Ovary (tissue), 9 donors: ENCODE data around the gene IL22. TPM values are rescaled to one million over a fixed set of nuclear protein-coding genes. Genes with fewer than 3 reads are reported as not detected.

ENCODE experiments used
- DNase-seq, 5 donors: peaks; one replicate each; pipeline ENCODE4 v3.0.0-alpha.2; 2019 to 2020
- H3K27ac ChIP-seq, 2 donors: fragments of 200-600 bp; one replicate each; pipeline versions ENCODE4 v1.5.1 to v1.8.0; 2019 to 2022
- H3K27me3 ChIP-seq: fragments of 200-600 bp; one replicate; pipeline ENCODE4 v1.8.0; 2022
- H3K36me3 ChIP-seq: fragments of 200-600 bp; sonication (generic); one replicate; pipeline ENCODE4 v1.5.1; 2019
- H3K4me1 ChIP-seq: one replicate; pipeline ENCODE4 v1.8.1; 2013; ENCODE audit warnings: mild to moderate bottlenecking, moderate library complexity; ENCODE audit not compliant: insufficient read depth
- H3K4me3 ChIP-seq: fragments of 200-600 bp; sonication (generic); one replicate; pipeline ENCODE4 v1.5.1; 2017
- H3K9me3 ChIP-seq, 2 donors: fragments of 200-600 bp in 1 of 2; sonication (generic) in 1 of 2; one replicate each; pipeline versions ENCODE4 v1.5.1 to v1.8.1; 2013 to 2019; ENCODE audit warnings: mild to moderate bottlenecking in 1 of 2, moderate library complexity in 1 of 2
- CTCF ChIP-seq, 3 donors: fragments of 450-650 bp in 2 of 3; fragments of 200-600 bp in 1 of 3; IDR thresholded peaks; one replicate each; pipeline versions ENCODE4 v1.5.1 to v1.8.0; 2016 to 2022; ENCODE audit warnings: antibody characterized with exemption in 3 of 3, mild to moderate bottlenecking in 1 of 3
- EP300 ChIP-seq: sonication (generic); formaldehyde crosslinking; IDR thresholded peaks from one replicate; pipeline ENCODE4 v1.6.1; 2017; ENCODE audit warnings: antibody characterized with exemption
- POLR2A ChIP-seq: fragments of 450-650 bp; IDR thresholded peaks from one replicate; pipeline ENCODE4 v1.6.1; 2017; ENCODE audit warnings: antibody characterized with exemption, mild to moderate bottlenecking, moderate library complexity
- WGBS, 3 donors: extraction: QIAGEN DNeasy Blood & Tissue Kit in 1 of 3; methylation state at CpG; one replicate each; pipeline versions ENCODE4 v1.1.5 to v1.1.7; 2013 to 2017; 5-methylcytosine and 5-hydroxymethylcytosine counted together
- intact Hi-C, 4 donors: fragments of 100-400 bp; cut with DNase I; formaldehyde crosslinking; loops; one replicate each; pipeline versions ENCODE4 v1.11.0 to v1.15.1; 2022 to 2023
- polyA plus RNA-seq, 2 donors: library from polyadenylated mRNA; stranded (reverse); fragments of 200-250 nt in 1 of 2; fragments of 350-450 nt in 1 of 2; fragmentation: Illumina TruSeq in 1 of 2; extraction: RNeasy Lipid Tissue Mini Kit (QIAGEN cat#74804) in 1 of 2; gene quantifications; one replicate each; pipeline ENCODE4 v1.2.3, GENCODE V29; 2013 to 2014
- total RNA-seq, 7 donors: library from RNA; depleted of rRNA in 2 of 7; stranded (reverse); fragments of >200 nt in 2 of 7; fragmentation: NEBNext Ultra II Directional in 3 of 7; extraction: Animal tissue kit (Norgen Biotek cat#: 25700) in 3 of 7; gene quantifications; one replicate each; pipeline versions ENCODE4 v1.1.0 to v1.2.4, GENCODE V29; 2016 to 2023
- donor health status: DM: no; HTN: no; CAD: no; lungs with moderate emphysema.
- donor health status: DM: no; HTN: no; CAD: no.
- donor health status: Bipolar disorder and iron deficiency.
- donor health status: DM: yes; HTN: yes; CAD: no.
- donor health status: DM: no; HTN: no; CAD: no.
- donor health status: DM: yes; HTN: yes; CAD: no.

The IL22 gene
- total and polyA plus RNA-seq, 9 donors = not detected

- Histone ChIP-seq H3K27me3 (no peaks in the 10 kb centered on the region), H3K36me3 (no peaks in the 10 kb centered on the region), H3K27ac (no peak overlapping the region), H3K4me3 (no peak overlapping the region), H3K9me3 (no peaks in the 10 kb centered on the region), H3K4me1 (peaks cover 1% of the 10 kb centered on the region)
- no peak for TF ChIP-seq POLR2A
- no peak for TF ChIP-seq CTCF (IDR thresholded peaks at IDR 0.05)
- TF ChIP-seq EP300 = no peak
- DNase-seq = no peak
- 39 to 58% (median 50%) methylated on average over 2 of the region's 2 CpGs for WGBS, 3 donors
- intact Hi-C loops = loop anchor here in 1 of 4 donors (5.0 kb wide), 1 partner anchor 80 kb away; no protein-coding TSS in a partner anchor
Observed at GRCh38 chr12:68237619-68238018, 15.8 kb downstream of the IL22 start.

DNA sequence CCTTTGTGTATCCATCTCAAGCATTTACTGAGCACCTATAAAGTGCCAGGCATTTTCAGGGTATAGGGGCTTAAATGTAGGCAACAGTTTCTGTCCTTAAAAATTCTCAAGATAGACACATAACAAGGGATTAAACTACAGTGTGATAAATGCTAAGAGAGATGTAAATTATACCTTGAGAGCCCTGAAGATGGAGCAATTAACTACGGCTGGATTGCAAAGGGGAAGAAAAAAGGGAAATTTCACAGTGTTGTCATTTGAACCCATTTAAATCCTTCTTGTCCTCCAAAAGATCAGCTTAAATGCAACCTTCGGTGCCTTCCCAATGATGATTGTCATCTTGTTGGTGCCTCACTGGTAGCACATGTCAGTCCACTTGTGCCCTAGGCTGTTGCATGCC lies 16.3 kb downstream of the IL22 start:
- Histone ChIP-seq H3K4me3 (peak overlapping the region; percentile 27), H3K4me1 (peaks cover 1% of the 10 kb centered on the region), H3K36me3 (no peaks in the 10 kb centered on the region), H3K9me3 (no peaks in the 10 kb centered on the region), H3K27me3 (no peaks in the 10 kb centered on the region), H3K27ac (peak overlapping the region in 1 of 2 donors; percentile 52)
- intact Hi-C loops = loop anchor here in 1 of 4 donors (5.0 kb wide), 1 partner anchor 80 kb away; no protein-coding TSS in a partner anchor
- no peak for DNase-seq
- 56 to 59% (median 59%) methylated on average over 2 of the region's 2 CpGs for WGBS, 3 donors
- no peak for TF ChIP-seq EP300
- no peak for TF ChIP-seq POLR2A
- TF ChIP-seq CTCF (IDR thresholded peaks at IDR 0.05) = peak in 1 of 3 donors; percentile 24

- TF ChIP-seq CTCF (IDR thresholded peaks at IDR 0.05) (no peak), EP300 (no peak), POLR2A (no peak)
- Histone ChIP-seq H3K27ac (peak overlapping the region in 1 of 2 donors; percentile 52), H3K4me1 (peaks cover 1% of the 10 kb centered on the region), H3K27me3 (no peaks in the 10 kb centered on the region), H3K4me3 (peak overlapping the region; percentile 27), H3K9me3 (no peaks in the 10 kb centered on the region), H3K36me3 (no peaks in the 10 kb centered on the region)
- intact Hi-C loops = loop anchor here in 1 of 4 donors (5.0 kb wide), 1 partner anchor 81 kb away; no protein-coding TSS in a partner anchor
- WGBS, 3 donors = 40 to 56% (median 45%) methylated on average over 8 of the region's 8 CpGs
- peak in 1 of 5 donors; percentile 22 for DNase-seq
Observed at GRCh38 chr12:68236421-68237059, 16.9 kb downstream of the IL22 start.

GRCh38 chr12:68235576-68235975 lies 17.8 kb downstream of the IL22 start:
- WGBS, 3 donors = 84 to 90% (median 90%) methylated on average over 2 of the region's 2 CpGs
- Histone ChIP-seq H3K4me1 (no peaks in the 10 kb centered on the region), H3K27ac (no peak overlapping the region), H3K9me3 (no peaks in the 10 kb centered on the region), H3K4me3 (no peak overlapping the region), H3K36me3 (no peaks in the 10 kb centered on the region), H3K27me3 (no peaks in the 10 kb centered on the region)
- intact Hi-C loops = loop anchor here in 1 of 4 donors (5.0 kb wide), 1 partner anchor 82 kb away; no protein-coding TSS in a partner anchor
- DNase-seq = no peak
- TF ChIP-seq CTCF (IDR thresholded peaks at IDR 0.05) (no peak), EP300 (no peak), POLR2A (no peak)
